DND-41 (cell line): Measurements from ENCODE around the gene MLLT6.

Experiments used
- CTCF ChIP-seq: IDR thresholded peaks from 2 replicates; pipeline ENCODE4 v1.5.1; 2012; ENCODE audit warnings: borderline replicate concordance, low read length, moderate library complexity, mild to moderate bottlenecking; ENCODE audit not compliant: poor library complexity, severe bottlenecking; ENCODE audit errors: extremely low read depth
- EZH2 ChIP-seq: IDR thresholded peaks from 3 replicates; pipeline ENCODE4 v1.6.1; 2012; ENCODE audit warnings: borderline replicate concordance, low read depth, mild to moderate bottlenecking, moderate library complexity, low read length, inconsistent platforms; ENCODE audit not compliant: severe bottlenecking

GRCh38 chr17:38658741-38659345 is 46.2 kb upstream of the MLLT6 start:
- no peak for TF ChIP-seq CTCF
- TF ChIP-seq EZH2 = no peak
